Cerebellar nuclear complex (tissue), 1 donor: ENCODE measurements around the gene CREB1.
A peak's percentile ranks its signal among the peaks of the same experiment; 100 is the strongest.
"Not testable (repeated sequence)": the region's sequence is repeated elsewhere in the genome, so short reads cannot be mapped to it uniquely, and the experiment has no call there.

Source experiments
- DNase-seq, 2 experiments: peaks; one replicate each; lab custom pipeline; 2025; lab: John Stamatoyannopoulos, UW

CREB1 gene

GRCh38 chr2:207529330-207530159 lies at the start of gene CREB1:
CREB1 (plus strand) TSS chr2:207529962; CDS start chr2:207555636, 25,674 bp downstream.
- peak; percentile 76 to 91 for DNase-seq

- no peak for DNase-seq
Measured at GRCh38 chr2:207480521-207481040, 49.2 kb upstream of the CREB1 start.

GRCh38 chr2:207481924-207482323 lies 47.8 kb upstream of the CREB1 start:
- DNase-seq: peak in 1 of 2 experiments; percentile 47

- DNase-seq: no peak
Measured at GRCh38 chr2:207482630-207483029, 47.1 kb upstream of the CREB1 start.

GRCh38 chr2:207483066-207483465 lies 46.7 kb upstream of the CREB1 start:
- no peak for DNase-seq

- DNase-seq: no peak
Measured at GRCh38 chr2:207483477-207483876, 46.3 kb upstream of the CREB1 start.

GRCh38 chr2:207484444-207485391 lies 45.0 kb upstream of the CREB1 start:
- no peak for DNase-seq

GRCh38 chr2:207487650-207488311 lies 42.0 kb upstream of the CREB1 start:
- no peak for DNase-seq

GRCh38 chr2:207489251-207489650 lies 40.5 kb upstream of the CREB1 start:
- DNase-seq: no peak

- DNase-seq: no peak
Measured at GRCh38 chr2:207490441-207490840, 39.3 kb upstream of the CREB1 start.

- no peak for DNase-seq
Measured at GRCh38 chr2:207491086-207491485, 38.7 kb upstream of the CREB1 start.

- DNase-seq: no peak
Measured at GRCh38 chr2:207491956-207492355, 37.8 kb upstream of the CREB1 start.

GRCh38 chr2:207492461-207492860 lies 37.3 kb upstream of the CREB1 start:
- DNase-seq: no peak

- DNase-seq: no peak
Measured at GRCh38 chr2:207494137-207494536, 35.6 kb upstream of the CREB1 start.

- DNase-seq: not testable (repeated sequence)
Measured at GRCh38 chr2:207496936-207497335, 32.8 kb upstream of the CREB1 start.

- DNase-seq: no peak
Measured at GRCh38 chr2:207497596-207497995, 32.2 kb upstream of the CREB1 start.

- no peak for DNase-seq
Measured at GRCh38 chr2:207498427-207498826, 31.3 kb upstream of the CREB1 start.

GRCh38 chr2:207499114-207499513 lies 30.6 kb upstream of the CREB1 start:
- DNase-seq: no peak

GRCh38 chr2:207501802-207502576 lies 27.8 kb upstream of the CREB1 start:
- no peak for DNase-seq

GRCh38 chr2:207502577-207503198 lies 27.1 kb upstream of the CREB1 start:
- no peak for DNase-seq

- no peak for DNase-seq
Measured at GRCh38 chr2:207503234-207503633, 26.5 kb upstream of the CREB1 start.
